ENCODE results near the gene COX14. TPM values are rescaled to one million over a fixed set of nuclear protein-coding genes. Genes with fewer than 3 reads are reported as not detected.
A peak's percentile ranks its signal among the peaks of the same experiment; 100 is the strongest.

Gene COX14
- 10 to 100 TPM; 37.7 to 67.5 (median 50.6) TPM for total RNA-seq
- long read RNA-seq, transcript COX14-203 (2 exons, 739 nt): major isoform, 20 of 22 reads
- long read RNA-seq, partial matches to known transcripts: 1 of 22 reads
- long read RNA-seq, other reads (novel, unspliced or antisense): 1 of 22 reads

GRCh38 chr12:50111693-50112455 lies at the start of gene COX14:
COX14 (plus strand) TSS chr12:50112236; CDS start chr12:50120044, 7,808 bp downstream.
- Histone ChIP-seq H3K4me1 (peaks cover 0 to 55% (median 18%) of the 10 kb centered on the region in 4 donors), H3K36me3 (peaks cover 0 to 12% (median 4%) of the 10 kb centered on the region in 4 donors), H3K9me3 (no peaks in the 10 kb centered on the region), H3K4me3 (peak within 1 kb of the TSS; percentile 69 to 96 (median 88)), H3K27ac (peak within 1 kb of the TSS; percentile 83 to 94 (median 87)), H3K27me3 (no peaks in the 10 kb centered on the region)
- intact Hi-C loops (cut with DNase I): no loop called here
- peak; percentile 98 to 99 (median 99) for DNase-seq
- ATAC-seq: peak; percentile 78 to 87 (median 80)
- TF ChIP-seq CTCF (IDR thresholded peaks at IDR 0.05) (peak; percentile 74 to 93 (median 90)), POLR2A (IDR thresholded peaks at IDR 0.05) (peak; percentile 98)
- WGBS (ENCODE audit: insufficient coverage, low coverage, low lambda C conversion rate, missing lambda C conversion rate): 0% methylated on average over 16 of the region's 59 CpGs

- peak in 1 of 3 donors; percentile 22 for DNase-seq
- H3K4me1 ChIP-seq: no peaks in the 10 kb centered on the region
- TF ChIP-seq CTCF (IDR thresholded peaks at IDR 0.05) (no peak), POLR2A (IDR thresholded peaks at IDR 0.05) (no peak)
- ATAC-seq: no peak
- H3K27ac ChIP-seq: no peak overlapping the region
- no peaks in the 10 kb centered on the region for H3K27me3 ChIP-seq
- intact Hi-C loops (cut with DNase I): loop anchor here in 1 of 2 donors (10.0 kb wide), 1 partner anchor 188 kb away; no protein-coding TSS in a partner anchor
- 47% methylated on average over 2 of the region's 5 CpGs for WGBS (ENCODE audit: insufficient coverage, low coverage, low lambda C conversion rate, missing lambda C conversion rate)
- H3K36me3 ChIP-seq: no peaks in the 10 kb centered on the region
- no peaks in the 10 kb centered on the region for H3K9me3 ChIP-seq
- H3K4me3 ChIP-seq: no peak overlapping the region
Observed at GRCh38 chr12:50062728-50063460, 49.1 kb upstream of the COX14 start.

GRCh38 chr12:50065726-50066310 lies 46.2 kb upstream of the COX14 start:
- intact Hi-C loops (cut with DNase I): loop anchor here in 1 of 2 donors (10.0 kb wide), 1 partner anchor 191 kb away; no protein-coding TSS in a partner anchor
- Histone ChIP-seq H3K4me3 (no peak overlapping the region), H3K4me1 (no peaks in the 10 kb centered on the region), H3K27me3 (no peaks in the 10 kb centered on the region), H3K36me3 (no peaks in the 10 kb centered on the region), H3K27ac (no peak overlapping the region), H3K9me3 (no peaks in the 10 kb centered on the region)
- no peak for TF ChIP-seq POLR2A (IDR thresholded peaks at IDR 0.05)
- no peak for TF ChIP-seq CTCF (IDR thresholded peaks at IDR 0.05)
- ATAC-seq (no peak), DNase-seq (peak in 1 of 3 donors; percentile 16)
- WGBS (ENCODE audit: insufficient coverage, low coverage, low lambda C conversion rate, missing lambda C conversion rate): 69% methylated on average over 2 of the region's 3 CpGs

- H3K27me3 ChIP-seq: no peaks in the 10 kb centered on the region
- H3K27ac ChIP-seq: no peak overlapping the region
- no peak overlapping the region for H3K4me3 ChIP-seq
- WGBS (ENCODE audit: insufficient coverage, low coverage, low lambda C conversion rate, missing lambda C conversion rate): 42% methylated on average over 5 of the region's 5 CpGs
- no peaks in the 10 kb centered on the region for H3K4me1 ChIP-seq
- H3K9me3 ChIP-seq: no peaks in the 10 kb centered on the region
- peak; percentile 9 to 45 (median 28) for ATAC-seq
- TF ChIP-seq POLR2A (IDR thresholded peaks at IDR 0.05) (no peak), CTCF (IDR thresholded peaks at IDR 0.05) (no peak)
- intact Hi-C loops (cut with DNase I): loop anchor here in 1 of 2 donors (10.0 kb wide), 1 partner anchor 192 kb away; no protein-coding TSS in a partner anchor
- DNase-seq: peak in 1 of 3 donors; percentile 31
- no peaks in the 10 kb centered on the region for H3K36me3 ChIP-seq
Observed at GRCh38 chr12:50066402-50066801, 45.6 kb upstream of the COX14 start.

All from right lobe of liver (tissue), 6 donors.